NOMO-1 treated with dmso at 0.1 percent for 144 hours (cell line): ENCODE results near the gene CCDC198.

Source experiments
- DNase-seq: peaks from one replicate; lab custom pipeline; 2025; ENCODE audit not compliant: unreplicated experiment; lab: John Stamatoyannopoulos, UW

The CCDC198 gene, protein sequence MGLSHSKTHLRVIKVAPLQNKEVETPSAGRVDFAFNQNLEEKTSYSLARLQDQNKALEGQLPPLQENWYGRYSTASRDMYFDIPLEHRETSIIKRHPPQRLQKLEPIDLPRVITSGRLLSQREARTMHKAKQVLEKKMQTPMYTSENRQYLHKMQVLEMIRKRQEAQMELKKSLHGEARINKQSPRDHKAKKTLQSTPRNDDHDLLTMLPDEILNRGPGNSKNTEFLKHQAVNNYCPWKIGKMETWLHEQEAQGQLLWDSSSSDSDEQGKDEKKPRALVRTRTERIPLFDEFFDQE

DNA sequence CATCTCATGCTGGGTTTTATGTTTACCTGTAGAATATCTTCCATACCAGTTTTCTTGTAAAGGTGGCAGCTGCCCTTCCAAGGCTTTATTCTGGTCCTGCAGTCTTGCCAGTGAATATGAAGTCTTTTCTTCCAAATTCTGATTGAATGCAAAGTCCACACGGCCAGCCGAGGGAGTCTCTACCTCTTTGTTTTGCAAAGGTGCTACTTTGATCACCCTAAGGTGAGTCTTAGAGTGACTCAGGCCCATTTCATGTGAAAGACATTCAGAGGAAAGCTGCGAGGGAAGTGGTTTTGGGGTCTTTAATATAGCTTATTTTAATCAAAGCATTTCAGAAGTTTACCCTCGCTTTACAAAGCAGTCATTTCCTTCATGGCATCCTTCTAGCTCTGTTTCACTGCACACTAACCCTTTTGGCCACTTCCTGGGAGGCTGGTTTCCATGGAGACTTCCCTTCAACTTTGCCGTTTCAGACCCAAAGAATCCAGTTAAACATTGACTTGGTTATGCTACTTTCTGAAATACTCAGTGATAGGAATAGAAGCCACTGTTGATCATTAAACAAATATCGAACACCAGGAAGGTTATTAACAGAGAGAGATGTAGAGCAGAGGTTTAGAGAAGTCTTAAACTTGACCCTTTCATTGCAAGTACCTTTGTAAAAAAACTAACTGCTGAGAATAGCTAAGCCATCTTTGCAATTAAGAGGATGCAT, at the start of gene CCDC198:
Gene CCDC198, minus strand, starts transcription at position 391 of the 715 bp plus-strand sequence. Its CDS starts 142 bp downstream, at position 249.
- DNase-seq: no peak

DNA sequence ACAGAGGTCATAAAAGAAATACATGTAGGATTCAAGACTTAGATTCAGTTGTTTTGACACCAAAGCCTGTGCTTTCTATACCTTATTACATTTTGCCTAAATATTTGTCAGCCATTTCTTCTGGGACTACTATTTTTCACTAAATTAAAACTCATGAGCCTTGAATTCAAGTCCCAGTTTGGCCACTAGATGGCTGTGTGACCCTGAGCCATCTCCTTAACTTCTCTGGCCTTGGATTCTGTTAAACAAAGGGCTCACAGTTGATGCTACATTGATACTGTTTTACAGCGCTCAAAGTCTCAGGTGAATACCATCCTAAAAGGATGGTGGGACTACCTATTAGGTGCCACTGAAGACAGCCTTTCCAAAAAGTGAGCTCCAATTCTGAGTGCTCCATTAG, 39.6 kb upstream of the CCDC198 start:
- no peak for DNase-seq

DNA sequence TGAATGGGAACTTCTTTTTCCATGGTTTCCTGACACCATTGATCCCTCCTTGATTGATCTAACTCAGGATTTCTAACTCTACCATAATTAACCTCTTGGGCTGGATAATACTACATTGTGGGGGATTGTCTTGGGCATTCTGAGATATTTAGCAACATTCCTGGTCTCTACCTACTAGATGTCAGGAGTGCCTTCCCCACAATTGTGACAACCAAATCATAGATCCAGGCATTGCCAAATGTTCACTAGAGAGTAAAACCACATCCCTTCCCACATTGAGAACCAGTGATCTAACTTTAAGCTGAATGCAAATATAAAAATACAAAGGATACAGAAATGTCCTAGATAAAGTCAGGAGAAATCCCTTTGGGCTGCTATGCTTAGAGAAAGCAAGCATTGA, 36.9 kb upstream of the CCDC198 start:
- no peak for DNase-seq

DNA sequence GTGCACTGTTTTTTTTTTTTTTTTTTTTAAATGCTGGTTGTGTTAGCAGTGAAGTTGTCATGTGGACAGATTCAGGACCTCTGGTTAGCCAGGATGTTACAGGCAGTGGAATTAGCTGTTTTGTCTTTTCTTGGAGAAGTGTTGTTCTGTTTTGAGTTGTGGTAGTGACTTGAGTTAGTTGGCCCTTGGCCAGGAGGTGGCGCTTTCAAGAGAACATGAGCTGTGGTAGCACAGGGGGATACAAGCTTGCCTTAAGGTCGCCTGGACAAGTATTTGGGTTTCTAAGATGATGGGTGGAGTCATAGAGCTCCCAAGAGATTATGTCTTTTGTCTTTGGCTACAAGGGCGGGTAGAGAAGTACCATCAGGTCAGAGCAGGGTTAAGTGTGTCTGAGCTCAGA, 33.3 kb upstream of the CCDC198 start:
- DNase-seq: no peak

DNA sequence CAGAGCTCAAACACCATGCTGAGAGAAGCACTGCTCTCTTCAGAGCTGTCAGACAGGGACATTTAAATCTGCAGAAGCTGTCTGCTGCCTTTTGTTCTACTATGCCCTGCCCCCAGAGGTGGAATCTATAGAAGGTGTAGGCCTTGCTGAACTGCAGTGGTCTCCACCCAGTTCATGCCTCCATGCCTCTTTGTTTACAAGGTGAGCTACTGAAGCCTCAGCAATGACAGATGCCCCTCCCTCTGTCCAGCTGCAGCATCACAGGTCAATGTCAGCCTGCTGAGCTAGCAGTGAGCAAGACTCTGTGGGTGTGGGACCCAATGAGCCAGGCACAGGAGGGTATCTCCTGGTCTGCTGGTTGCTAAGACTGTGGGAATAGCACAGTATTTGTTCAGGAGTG, 25.4 kb upstream of the CCDC198 start:
- no peak for DNase-seq

DNA sequence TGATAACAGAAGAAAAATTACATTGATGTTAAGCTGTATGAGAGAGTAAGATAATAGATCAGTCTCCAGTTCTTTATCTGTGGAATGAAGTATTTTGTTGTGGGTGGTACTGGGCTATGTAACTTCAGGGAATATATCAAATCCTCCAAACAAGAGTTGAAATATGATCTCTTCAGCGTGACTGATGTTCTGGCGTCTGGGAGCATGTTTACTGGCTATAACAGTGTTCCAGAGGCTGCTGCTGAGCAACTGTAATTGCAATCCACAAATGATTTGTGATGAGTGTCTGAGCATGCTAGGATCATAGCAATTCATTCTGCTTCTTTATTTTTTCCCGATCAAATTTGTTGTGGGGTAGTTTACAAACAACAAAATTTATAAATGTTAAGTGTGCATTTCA, 18.6 kb upstream of the CCDC198 start:
- DNase-seq: no peak

DNA sequence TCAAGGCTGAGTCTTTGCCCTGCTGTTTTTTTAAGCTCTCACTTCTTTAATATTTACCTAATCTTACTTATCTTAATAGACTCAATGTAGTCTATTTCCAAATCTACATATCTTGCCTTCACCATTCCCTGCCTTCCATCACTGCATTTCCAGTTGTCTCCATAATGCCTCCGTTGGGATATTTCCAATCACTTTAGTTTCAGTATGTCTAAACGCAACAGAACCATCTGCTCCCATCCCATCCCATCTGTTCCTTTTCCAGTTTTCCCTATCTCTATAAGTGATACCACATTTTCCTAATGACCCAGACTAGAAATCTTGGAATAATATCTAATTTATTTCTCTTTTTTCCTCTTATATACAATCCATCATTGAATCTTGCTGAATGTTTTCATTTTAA, 15.1 kb upstream of the CCDC198 start:
- DNase-seq: no peak

DNA sequence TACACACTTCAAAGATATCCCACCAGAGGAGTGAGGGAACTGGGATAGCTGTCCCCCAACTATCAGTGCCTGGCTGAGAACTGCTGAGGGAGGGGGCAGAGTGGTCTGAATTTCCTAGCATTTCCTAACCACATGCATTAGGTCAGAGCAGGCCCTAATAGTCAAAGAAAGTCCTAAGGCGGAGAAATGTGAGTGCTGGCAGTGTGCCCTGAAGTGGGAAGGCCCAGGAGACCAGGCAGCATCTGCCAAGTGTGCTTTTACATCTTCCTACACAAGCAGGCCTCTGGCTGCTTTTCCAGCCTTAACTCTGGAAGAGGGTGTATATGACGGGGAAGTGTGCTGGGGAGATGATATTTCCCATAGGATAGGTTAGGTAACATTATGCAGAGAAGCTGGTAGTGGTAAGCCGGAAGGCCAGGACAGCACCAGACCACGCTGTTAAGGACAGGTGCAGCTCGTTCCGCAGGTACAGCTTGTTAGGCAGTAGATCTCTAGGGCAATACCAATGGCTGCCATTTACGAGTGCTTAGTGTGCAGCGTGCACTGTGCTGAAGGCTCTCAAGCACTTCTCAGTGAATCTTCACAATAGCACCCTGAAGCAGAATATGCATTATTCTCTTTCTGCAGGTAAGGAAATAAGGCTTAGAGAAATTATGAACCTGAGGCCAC, 9.1 kb upstream of the CCDC198 start:
- DNase-seq: no peak

DNA sequence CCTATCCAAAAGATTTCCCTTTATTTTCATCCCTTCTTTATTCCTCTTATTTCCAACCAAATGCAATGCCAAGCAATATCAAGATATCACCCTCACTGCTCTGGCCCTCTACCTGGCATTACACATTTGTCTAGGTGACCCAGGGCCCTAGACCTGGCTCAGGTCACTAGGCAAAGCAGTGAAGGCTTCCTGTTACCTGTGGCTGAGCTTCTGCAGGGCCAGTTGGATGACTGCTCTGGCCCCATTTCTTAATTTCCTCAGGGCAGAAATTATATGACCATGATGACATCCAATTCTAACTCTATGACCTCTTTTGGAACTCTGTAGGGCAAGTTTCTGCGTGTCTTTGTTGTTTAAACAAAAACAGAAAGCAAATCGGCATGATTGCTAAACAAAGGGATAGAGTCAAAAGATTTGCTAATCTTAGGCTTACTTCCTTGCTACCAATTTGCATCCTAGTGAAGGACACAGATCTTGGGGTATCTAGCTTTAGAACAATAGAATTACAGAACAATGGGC, 7.4 kb upstream of the CCDC198 start:
- DNase-seq: no peak

DNA sequence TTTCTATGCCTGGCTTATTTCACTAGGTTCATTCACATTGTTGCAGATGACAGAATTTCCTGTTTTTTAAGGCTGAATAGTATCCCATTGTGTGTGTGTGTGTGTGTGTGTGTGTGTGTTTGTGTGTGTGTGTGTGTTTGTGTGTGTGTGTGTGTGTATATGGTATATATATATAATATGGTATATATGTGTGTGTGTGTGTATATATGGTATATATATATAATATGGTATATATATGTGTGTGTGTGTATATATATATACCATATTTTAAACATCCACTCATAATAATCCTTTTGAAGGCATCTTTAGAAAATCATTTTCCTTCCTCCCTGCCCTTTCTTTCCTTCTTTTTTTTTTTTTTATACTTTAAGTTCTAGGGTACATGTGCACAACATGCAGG, 5.0 kb upstream of the CCDC198 start:
- DNase-seq: no peak

DNA sequence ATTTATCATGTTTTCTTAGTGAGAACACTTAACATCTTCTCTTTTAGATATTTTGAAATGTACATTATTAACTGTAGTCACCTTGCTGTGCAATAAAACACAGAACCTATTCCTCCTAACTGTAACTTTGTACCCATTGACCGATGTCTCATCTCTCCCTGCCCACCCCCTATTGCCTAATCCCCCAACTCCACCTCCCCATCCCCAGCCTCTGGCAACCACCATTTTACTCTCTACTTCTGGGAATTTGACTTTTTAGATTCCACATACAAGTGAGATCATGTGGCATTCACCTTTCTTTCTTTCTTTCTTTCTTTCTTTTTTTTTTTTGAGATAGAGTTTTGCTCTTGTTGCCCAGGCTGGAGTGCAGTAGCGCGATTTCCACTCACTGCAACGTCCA, 4.4 kb upstream of the CCDC198 start:
- no peak for DNase-seq

DNA sequence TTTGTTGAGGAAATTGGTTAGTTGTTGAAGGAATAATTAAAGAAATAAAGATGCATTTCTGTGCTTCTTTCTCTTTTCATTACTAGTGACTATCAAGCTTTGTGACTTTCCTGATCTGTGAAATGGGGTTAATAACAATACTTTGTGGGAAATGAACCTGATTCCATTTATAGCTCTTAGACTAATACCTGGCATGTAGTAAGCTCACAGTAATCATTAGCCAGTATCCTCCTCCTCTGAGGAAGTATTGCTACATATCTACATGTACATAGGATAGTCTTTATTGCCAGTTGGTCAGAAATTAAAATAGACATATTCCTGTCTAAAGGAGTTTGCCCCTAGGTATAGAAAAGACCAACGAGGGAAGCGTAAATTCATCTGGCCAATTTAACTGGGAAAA, 1.8 kb upstream of the CCDC198 start:
- DNase-seq: no peak

DNA sequence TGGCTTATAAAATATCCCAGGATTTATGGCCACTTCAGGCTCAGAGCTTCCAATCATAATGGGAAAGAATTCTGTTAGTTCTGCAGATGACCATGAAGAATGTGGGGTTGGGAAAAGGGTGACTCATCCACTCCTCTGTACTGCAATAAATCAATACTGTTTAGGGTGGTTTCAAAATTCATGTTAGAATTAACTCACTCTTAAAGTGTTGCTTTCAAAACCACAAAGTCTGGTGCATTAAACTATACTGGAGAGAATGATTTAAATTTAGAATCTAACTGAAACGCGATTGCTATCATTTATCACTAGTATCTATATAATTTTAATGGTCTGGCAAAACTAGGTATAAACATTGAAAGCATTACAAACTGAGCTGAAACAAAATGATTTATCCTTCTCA, 798 bp downstream of the CCDC198 start:
- no peak for DNase-seq

DNA sequence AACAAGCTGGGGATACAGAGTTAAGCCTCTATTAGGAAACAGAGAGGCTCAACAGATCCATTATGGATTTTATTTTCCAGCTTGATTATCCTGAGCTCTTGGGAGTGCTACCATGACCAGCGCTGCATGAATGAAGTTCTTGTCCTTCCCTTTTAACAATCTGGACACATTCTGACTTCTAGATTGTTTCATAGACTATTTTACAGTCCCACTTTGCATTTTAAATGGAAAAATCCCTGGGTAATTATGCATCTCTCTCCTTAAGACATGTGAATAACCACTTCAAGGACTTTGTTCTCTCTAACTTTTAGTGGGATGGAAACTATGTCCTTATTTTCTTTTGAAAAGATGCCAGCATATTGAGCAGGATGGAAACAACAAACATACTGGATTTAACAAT, 2.0 kb downstream of the CCDC198 start:
- DNase-seq: no peak

DNA sequence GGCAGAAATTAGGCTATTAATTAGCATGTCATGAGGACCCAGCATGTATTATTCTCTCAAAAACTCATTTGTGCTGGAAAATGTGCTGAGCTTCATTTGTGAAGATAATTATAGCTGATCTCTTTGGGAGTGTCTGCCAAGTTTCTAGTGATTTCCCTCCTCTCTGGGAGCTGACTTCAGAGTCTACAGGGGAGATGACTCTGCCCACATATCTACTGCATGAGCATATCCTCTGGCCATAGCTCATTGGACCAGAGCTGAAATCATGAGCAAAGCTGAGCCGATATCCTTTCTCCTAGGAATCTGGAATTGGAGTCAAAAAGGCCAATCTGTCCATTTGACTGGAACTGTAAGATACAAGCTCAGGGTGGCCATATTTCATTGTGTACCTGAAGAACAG, 5.9 kb downstream of the CCDC198 start:
- DNase-seq: no peak

DNA sequence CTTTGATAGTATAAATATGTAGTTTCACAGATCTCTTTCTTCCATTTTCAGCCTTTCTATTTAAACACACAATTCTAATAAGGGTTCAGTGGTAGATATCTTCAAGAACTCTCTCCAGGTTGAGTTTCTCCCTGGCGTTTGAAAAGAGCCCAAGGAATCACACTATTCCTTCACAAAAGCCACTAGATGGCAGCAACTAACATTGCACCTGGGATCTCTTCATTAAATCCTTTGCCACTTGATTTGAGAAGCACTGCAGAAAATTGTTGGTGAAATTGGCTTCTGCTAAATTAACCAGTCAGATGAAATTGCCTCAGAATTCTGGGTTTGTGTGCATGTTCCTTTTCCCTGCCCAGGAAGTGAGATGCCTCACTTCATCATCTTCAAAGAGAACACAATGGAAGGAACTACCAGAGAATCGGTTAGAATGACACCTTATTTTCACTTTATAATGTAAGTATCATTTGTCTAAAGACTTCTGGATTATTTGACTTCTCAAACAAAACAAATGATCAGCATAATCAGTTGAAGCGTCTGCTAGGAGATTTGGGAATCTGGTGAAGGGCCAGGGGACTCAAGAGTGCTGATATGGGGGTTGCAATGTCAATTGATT, 6.8 kb downstream of the CCDC198 start:
- DNase-seq: no peak

DNA sequence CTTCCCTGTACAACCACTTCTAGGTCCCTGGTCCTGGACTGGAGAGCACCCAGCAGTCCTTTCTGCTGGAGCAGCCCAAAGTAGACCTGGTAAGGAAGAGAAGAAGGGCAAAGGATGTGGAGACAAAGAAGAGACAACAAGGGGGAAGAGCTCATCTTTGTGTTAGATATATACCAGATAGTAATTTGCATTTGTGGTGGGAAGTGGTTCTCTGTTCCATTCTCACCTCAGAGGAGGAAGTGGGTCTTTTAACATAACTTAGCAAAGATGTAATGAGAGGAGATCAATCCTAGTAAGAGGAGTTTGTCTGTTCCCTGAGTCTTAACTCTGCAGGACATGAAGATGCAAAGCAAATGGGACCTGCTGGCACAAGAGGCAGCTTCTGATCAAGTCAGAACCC, 8.0 kb downstream of the CCDC198 start:
- DNase-seq: no peak

DNA sequence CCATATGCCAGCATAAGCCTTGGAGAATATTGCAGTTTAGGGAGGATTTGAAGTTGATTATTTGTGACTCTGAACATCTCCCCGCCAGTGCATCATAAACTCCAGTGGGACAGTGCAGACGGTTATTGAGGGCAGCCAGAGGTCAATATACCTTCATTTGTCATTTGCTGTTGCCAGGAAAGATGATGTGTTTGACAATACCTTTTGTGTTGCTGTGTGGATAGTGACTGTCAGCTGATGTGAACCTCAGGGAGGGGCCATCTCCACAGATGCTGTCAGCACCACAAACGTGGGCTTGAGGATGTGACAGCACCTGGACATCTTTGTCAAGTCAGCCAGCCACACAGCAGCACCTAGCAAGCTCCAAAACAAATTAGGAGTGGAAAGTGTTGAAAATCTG, 11.5 kb downstream of the CCDC198 start:
- no peak for DNase-seq

DNA sequence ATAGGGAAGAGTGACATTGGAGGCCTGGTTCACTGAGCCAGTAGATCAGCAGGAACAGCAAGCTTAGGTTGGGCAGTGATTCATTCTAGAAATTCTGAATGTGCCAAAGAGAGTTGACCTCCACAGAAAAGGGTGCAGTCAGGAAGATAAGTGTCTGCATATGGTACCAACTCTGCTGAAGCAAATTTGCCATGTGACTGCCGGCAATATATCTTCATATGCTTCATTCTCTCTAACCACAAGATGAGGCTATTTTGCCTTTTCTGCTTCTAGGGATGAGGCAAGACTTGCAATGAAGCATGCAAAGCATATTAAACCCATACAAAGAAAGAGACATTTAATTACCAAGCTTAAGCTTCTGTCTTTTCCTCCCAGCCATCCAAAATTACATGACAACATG, 13.6 kb downstream of the CCDC198 start:
- DNase-seq: no peak

DNA sequence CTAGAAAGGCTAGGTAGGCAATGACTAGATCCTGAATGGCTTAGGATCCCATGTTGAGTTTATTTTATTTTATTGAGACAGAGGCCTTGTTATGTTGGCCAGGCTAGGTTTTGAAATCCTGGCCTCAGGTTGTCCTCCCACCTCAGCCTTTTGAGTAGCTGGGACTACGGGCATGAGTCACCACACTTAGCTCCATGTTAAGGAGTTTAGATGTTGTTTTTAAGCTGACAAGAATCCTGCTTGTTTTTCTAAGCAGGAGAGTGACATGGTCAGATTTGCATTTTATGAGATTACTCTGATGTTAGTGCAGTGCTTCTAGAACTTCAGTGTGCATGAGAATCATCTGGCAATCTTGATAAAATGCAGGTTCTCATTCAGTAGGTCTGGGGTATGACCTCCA, 14.5 kb downstream of the CCDC198 start:
- DNase-seq: no peak

DNA sequence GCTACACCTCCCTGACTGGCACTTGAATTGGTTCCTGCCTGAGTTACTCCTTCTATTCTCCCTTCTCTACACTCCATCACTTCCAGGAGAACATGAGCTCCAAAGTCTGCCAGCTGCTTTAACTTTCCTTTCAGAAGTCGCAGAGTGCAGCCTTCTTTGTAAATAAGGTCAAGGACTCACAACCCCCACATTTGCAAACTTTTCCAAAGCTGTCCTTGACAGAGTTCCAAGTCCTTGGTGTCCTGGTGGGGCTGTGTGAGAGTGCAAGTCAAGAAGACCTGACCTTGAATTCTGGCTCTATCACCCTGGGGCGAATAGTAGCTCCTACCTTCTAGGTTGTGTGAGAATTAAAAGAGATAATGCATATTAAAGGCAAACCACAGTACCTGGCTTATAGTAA, 15.6 kb downstream of the CCDC198 start:
- no peak for DNase-seq

DNA sequence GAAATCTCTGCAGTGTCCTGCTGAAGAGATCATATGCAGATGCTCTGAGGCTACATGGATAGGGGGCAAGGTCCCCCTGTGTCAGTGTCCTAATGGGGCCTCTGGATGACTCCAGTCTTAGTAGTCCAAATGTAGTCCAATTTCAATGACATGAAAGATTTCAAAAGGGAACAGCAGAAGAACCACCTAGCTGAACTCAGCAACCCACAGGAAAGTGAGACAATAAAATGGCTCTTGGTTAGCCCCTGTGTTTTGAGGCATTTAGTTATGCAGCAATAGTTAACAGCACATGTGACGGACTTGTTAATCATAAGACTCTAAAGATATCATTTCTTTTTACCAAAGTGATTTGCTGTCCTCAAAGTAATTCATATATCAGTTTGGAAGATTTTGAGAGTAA, 22.7 kb downstream of the CCDC198 start:
- DNase-seq: no peak
